HG03108 (cell line): ENCODE data around the gene SMC6.

Experiments
- ATAC-seq: cut with Tn5 transposase; IDR thresholded peaks from one replicate; pipeline ENCODE4 v1.9.1; 2021; ENCODE audit warnings: moderate library complexity; ENCODE audit not compliant: unreplicated experiment

SMC6 gene

GRCh38 chr2:17763641-17764333, 10.2 kb upstream of the SMC6 start:
- ATAC-seq, result no peak

DNA sequence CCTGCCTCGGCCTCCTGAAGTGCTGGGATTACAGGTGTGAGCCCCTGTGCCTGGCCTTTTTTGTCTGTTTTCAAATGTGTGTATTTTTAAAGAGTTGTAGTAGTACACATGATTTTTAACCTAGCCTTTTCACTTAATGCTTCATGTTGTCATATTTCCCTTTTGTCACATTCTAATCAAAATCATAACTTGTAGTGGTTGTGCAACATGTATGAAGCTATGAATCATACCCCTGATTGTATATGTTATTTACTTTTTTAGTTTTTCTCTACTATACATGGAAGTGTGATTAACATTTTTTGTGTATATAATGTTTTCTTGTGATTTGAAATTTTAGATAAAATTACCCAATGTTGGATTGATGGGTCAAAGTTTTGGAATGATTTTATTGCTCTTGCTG, 8.8 kb upstream of the SMC6 start:
- ATAC-seq, result no peak

GRCh38 chr2:17759805-17760204, 6.2 kb upstream of the SMC6 start:
- no peak for ATAC-seq

DNA sequence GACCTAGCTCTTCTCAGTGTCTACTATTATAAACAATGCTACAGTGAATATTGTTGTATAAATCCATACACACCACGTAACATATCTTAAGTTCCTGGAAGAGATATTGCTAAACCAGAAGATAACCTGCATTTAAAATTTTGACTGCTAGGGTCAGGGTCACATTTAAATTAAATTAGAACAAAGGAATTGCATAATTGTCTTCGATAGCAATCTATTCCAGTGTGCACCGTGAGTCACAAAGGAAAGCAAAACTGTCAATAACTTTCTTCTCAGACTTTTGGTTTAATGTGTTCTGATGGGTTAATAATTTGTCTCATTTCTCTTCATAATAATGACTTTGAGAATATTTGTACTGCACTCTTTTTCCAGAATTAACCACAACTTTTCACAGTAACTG, 4.5 kb upstream of the SMC6 start:
- no peak for ATAC-seq

DNA sequence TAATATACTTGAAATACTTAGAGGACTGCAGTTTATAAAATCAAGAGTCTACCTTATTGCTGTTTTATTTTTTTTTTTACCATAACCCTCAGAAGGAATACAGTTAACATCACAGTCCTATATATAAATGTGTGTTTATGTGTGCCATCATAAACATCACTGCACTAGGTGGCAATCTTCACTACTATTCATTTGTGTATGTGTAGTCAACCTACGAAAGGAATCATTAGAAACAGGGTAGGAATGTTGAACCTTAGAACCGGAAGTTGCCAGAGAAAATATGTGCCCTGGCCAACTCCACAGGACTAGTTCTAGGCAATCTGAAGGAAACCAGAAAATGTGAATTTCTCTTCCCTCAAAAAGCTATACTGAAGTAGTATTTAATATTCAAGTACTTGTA, 3.7 kb upstream of the SMC6 start:
- no peak for ATAC-seq

- no peak for ATAC-seq
Measured at GRCh38 chr2:17756668-17757067, 3.1 kb upstream of the SMC6 start.

GRCh38 chr2:17754773-17755425, 1.3 kb upstream of the SMC6 start:
- no peak for ATAC-seq

DNA sequence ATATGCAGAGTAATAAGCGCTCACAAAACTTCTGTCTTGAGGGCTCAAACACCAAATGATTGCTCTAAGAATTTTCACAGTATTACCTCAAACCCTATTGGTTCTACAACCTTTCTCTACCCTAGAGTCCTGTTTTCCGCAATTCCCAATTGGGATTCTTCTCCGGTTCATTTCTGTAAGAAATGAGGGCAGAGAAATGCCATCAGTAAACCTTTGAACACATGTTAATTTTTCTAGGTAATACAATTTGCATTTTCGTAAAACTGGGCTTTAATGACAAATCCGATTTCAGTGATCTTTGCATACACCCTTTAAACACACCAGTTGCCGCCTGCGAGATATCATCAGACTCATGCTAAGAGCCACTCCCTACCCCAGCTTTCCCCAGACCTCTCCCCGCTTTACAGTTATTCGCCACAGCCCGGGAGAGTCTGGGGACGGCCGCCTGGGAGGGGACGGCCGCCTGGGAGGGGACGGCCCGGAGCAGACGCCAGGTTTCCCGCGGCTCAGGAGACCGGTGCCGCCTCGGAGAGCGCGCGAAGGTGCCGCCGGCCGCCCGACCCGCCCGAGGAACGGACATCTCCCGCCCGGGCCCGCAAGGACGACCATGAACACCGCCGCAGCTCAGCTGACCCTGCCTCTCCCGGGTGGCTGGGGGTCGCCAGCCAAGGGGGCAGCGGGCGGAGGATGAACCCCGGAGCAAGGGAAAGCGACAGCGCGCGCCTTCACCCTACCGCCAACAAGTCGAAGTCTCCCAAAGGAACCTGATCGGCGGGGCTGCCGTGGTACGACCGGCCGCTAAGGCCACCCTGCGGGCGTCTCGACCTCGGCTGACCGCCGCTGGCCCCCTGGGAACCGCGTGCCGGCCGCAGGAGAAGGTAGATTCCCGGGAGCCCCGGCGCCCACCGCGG, 463 bp downstream of the SMC6 start:
- peak; percentile 32 for ATAC-seq

GRCh38 chr2:17752246-17752645, 1.4 kb downstream of the SMC6 start:
- no peak for ATAC-seq

GRCh38 chr2:17749753-17750438, 3.7 kb downstream of the SMC6 start:
- peak; percentile 21 for ATAC-seq

DNA sequence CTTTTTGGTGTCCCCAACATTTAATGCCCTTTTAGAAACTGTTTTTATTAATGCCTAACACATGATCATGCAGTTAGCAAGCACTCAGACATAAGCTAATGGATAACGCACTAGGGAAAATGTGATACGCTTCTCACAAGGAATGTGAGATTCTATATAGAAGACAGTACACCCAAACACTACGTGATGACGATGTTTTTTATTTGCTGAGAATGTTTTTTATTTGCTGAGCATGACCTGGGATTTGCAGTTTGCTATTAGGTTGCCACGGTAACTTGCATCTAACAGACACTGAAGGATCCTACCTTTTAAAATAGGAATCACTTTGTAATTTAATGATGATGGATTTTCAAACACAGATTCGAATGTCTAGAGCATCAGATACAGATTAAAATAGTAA, 4.9 kb downstream of the SMC6 start:
- no peak for ATAC-seq

GRCh38 chr2:17747684-17748452, 5.7 kb downstream of the SMC6 start:
- no peak for ATAC-seq

DNA sequence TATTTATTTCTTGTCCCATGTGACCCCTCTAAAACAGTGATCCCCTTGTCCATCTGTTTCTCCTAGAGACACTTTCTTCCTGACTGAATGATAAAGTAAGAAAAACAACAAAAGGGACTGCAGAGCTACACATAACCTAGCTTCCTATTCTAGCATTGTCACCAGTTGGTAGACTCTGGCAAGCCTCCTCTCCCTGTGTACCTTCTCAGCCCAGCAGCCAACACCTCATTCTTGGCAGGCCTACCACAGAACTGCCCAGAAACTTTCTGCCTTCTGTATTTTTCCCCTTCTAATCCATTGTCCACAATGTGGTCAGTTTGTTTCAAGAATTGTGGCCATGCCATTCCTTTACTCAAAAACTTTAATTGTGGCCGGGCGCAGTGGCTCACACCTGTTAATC, 13.4 kb downstream of the SMC6 start:
- ATAC-seq, result no peak

DNA sequence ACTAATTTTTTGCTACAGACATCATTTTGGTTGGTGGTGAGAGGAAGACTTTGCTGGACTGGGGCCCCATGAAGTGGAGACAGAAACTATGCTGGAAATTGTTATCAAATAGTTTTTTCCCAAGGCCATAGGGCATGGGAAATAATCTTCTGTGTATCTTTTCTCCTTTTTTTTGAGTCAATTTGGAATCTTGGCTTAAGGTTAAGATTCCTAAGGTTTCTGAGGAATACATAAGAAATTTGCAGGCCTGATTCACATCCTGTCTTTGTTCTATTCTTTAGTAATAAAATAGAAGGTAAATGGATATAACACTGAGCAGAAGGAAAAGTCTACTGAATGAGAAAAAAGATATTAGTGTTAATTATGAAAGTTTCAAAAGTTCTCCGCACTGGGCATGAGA, 16.6 kb downstream of the SMC6 start:
- no peak for ATAC-seq

DNA sequence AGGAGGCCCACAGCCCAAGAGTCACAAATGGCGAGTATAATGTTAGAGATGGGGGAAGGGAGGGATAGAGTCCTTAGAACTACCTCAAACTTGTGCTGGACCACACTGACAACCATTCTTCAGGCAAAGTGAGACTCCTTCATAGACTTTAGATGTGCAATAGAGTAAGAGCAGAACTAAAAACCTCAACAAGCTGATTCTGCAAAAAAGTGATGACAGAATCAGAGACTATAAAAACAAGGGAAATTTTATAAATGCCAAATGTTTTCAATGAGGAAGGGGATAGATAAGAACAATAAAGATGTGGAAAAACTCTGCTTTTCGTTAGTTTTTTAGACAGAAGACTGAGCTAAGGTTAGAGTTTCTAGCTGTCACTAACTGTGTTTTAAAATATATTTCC, 17.7 kb downstream of the SMC6 start:
- no peak for ATAC-seq

- ATAC-seq, result no peak
Measured at GRCh38 chr2:17733599-17733998, 20.0 kb downstream of the SMC6 start.

- ATAC-seq, result no peak
Measured at GRCh38 chr2:17729880-17730279, 23.7 kb downstream of the SMC6 start.

GRCh38 chr2:17728210-17728609, 25.4 kb downstream of the SMC6 start:
- no peak for ATAC-seq

DNA sequence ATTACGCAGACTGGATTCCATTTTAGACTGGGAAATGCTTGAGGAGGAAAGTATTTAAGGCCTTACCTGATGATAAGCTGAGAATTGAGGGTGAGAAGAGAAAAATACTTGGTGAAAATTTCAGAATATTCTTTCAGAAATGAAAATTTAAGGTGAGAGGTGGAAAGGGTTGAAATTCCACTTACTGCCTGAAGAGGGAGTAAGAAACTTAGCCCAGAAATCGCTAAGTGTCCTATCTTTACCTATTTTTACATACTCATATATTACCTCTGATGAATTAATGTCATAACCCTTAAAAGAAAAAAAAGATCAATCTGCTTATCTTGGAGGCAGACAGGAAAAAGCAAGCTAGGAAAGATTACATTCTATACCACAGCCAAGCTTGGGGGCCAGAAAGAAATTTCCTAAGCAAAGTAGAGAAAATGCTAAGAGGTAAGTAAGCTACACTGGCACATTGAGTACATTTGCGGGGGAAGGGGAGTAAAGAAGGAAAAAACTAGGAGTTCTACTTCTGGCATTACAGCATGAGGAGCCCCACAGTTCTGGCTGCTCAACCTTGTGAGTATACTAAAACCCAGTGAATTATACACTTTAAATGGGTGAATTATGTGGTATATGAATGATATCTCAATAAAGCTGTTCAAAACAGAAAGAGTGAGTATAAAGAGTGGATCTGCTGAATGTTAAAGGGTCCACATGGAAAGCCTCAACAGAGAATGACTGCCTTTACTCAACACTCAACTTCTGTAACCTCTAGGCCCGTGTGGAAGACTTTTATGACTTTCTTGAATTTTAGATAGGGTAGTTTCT, 33.8 kb downstream of the SMC6 start:
- no peak for ATAC-seq

GRCh38 chr2:17718689-17719088, 34.9 kb downstream of the SMC6 start:
- no peak for ATAC-seq
